ENCODE data around the gene BRAF.
"Not testable (repeated sequence)": the region's sequence is repeated elsewhere in the genome, so short reads cannot be mapped to it uniquely, and the experiment has no call there.

The BRAF gene

DNA sequence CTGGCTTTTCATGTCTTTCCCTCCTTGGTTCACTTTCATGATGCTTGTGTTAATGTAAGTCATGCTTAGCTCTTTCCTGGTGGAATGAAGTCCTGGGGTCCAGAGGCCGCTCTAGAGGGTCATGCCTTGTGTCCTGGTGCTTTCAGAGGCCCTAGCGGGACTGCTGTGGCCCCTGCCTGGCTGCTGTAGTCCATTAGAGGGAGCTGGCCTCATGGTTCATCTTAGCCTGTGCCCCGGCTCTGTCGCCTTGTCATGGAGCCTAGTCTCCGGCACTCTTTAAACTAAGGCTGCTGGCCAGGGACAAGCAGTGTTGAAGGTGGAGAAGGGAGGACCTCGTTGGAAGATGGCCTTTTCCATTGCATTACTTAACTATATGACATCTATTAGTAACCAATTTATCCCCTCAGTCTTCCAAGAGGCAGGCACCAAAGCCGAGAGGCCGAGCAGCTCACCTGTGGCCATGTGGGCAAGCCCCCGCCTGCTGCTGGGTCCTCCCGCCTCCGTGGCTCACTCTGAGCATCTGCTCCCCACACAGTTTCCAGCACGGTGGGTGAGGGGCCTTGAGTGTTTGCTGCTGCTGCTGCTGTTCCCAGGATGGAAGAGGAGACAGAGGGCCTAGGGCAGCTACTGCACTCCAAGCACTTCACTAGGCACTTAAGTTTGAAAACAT lies 233.2 kb downstream of the BRAF start:
- Histone ChIP-seq H3K4me3 (no peak overlapping the region), H3K27ac (no peak overlapping the region)

- Histone ChIP-seq H3K4me3 (no peak overlapping the region), H3K27ac (no peak overlapping the region)
Measured at GRCh38 chr7:140689199-140690152, 235.3 kb downstream of the BRAF start.

DNA sequence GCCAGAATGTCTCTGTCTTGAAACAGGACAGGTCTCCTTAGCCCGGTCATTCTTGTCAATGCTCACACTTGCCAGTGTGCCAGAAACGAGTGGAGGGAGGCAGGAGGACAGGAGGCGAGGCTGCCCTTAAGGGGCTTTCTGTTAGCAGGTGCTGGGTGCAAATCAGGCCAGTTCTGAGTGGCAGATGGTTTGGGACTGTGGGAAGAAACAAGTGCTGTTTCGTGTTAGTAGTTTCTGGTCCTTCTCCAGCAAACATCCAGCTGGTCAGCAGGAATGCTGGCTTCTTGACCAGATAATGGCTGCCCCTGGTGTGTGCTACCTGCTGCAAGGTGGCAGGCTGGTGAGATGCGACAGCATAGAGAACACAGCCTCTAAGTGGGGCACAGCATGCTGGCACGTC lies 236.4 kb downstream of the BRAF start:
- Histone ChIP-seq H3K4me3 (no peak overlapping the region), H3K27ac (no peak overlapping the region)

GRCh38 chr7:140686921-140687320 lies 237.8 kb downstream of the BRAF start:
- no peak overlapping the region for H3K27ac ChIP-seq
- H3K4me3 ChIP-seq: no peak overlapping the region

DNA sequence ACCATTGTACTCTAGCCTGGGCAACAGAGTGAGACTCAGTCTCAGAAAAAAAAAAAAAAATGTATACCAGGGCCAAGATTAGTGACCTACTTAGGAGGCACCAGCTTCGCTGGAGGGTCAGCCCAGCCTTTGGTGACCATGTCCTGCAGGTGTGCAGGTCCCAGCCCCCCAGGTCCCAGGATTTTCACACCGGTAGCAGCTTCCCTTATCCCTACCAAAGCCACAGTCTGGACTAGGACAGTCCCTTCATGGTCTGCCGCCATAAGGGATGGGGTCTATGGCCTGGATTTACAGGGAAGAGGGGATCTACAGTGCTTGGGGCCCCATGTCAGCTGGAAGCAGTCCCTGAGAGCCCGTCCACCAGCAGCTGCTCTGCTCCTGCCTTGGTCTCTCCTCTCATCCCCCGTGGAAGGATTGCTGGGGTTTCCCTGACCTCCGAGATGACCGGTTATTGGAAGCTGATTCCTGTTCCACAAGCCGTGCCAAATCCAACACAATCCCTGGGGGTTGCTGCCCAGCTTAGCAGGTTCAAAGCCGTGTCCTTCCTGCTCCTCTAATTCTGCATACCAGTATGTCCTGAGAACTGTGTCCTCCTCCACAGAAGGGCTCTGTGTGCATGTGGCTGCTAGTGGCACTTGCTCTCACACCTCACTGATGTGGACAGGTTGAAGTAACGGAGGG lies 239.2 kb downstream of the BRAF start:
- H3K4me3 ChIP-seq: no peak overlapping the region
- H3K27ac ChIP-seq: no peak overlapping the region

DNA sequence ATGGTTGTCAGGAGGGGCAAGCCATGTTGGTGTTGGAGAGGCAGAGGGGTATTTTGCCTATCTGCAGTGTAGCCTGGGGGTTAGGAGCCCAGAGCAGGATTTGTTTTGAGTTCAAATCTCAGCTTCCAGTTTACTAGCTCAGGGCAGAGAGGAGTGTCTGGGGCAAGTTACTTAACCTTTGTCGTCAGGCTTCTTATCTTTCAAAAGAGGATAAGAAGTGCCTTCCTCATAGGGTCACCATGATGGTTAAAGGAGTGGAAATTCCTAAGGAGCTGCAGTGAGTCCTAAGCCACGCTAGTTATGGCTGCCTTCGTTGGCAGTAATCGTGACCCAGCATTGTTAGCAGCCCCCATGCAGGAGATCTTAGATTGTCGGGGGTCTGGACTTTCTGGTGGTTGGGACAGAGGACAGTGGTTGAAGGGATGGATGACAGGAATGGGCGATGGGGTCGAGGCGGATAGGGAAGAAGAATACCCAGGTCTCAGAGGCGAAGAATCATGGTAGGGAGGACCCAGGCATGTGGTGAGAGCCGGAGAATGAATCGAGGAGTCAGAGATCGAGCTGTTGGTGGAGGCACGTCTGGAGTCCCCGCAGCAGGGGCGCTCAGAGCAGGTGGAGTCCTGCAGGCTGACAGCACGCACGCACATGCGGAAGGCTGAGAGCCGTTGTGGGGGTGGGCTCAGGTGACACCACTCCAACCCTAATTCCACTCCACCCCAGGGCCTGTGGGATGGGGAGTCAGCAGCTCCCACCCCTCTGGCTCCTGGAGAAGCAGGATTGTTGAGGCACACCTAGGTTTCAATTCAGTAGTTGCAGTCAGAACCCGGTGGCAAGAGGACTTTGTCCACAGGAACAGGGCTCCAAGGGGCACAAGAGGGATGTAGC lies 240.4 kb downstream of the BRAF start:
- no peak overlapping the region for H3K4me3 ChIP-seq
- no peak overlapping the region for H3K27ac ChIP-seq

GRCh38 chr7:140683657-140684056 lies 241.1 kb downstream of the BRAF start:
- H3K4me3 ChIP-seq: no peak overlapping the region
- H3K27ac ChIP-seq: no peak overlapping the region

GRCh38 chr7:140681766-140682165 lies 243.0 kb downstream of the BRAF start:
- no peak overlapping the region for H3K27ac ChIP-seq
- H3K4me3 ChIP-seq: no peak overlapping the region

- Histone ChIP-seq H3K27ac (no peak overlapping the region), H3K4me3 (no peak overlapping the region)
Measured at GRCh38 chr7:140680886-140681285, 243.8 kb downstream of the BRAF start.

DNA sequence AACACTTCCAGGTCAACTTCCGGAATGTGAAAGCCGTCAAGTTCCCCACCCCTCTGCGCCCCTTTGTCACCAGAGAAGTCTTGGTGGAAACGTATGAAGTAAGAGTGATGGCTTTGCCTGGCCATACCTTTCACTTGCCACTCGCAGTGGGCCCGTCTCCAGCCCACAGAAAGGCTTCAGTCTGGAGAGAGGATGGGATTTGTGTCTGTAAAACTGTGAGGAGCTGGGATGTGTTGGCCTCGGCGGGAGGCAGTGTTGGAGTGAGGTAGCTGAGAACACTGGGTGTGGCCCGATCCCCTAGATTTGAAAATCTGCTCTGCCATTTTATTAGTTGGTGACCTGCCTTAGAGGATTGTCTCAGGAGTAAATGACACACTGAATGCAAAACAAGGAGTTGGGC lies 245.5 kb downstream of the BRAF start:
- H3K27ac ChIP-seq: no peak overlapping the region
- H3K4me3 ChIP-seq: no peak overlapping the region

GRCh38 chr7:140678816-140679130 lies 246.0 kb downstream of the BRAF start:
- Histone ChIP-seq H3K4me3 (no peak overlapping the region), H3K27ac (no peak overlapping the region)

- no peak overlapping the region for H3K27ac ChIP-seq
- H3K4me3 ChIP-seq: no peak overlapping the region
Measured at GRCh38 chr7:140678081-140678815, 246.5 kb downstream of the BRAF start.

GRCh38 chr7:140677496-140677895 lies 247.2 kb downstream of the BRAF start:
- no peak overlapping the region for H3K27ac ChIP-seq
- no peak overlapping the region for H3K4me3 ChIP-seq

DNA sequence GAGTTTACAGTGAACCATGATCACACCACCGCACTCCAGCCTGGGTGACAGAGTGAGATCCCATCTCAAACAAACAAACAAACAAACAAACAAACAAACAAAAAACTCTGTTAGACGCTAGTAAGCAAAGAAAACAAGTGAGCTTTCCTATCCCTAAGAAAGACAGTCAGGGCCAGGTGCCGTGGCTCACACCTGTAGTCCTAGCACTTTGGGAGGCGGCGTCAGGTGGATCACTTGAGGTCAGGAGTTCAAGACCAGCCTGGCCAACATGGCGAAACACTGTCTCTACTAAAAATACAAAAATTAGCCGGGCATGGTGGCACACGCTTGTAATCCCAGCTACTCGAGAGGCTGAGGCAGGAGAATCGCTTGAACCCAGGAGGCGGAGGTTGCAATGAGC lies 247.8 kb downstream of the BRAF start:
- H3K4me3 ChIP-seq, H3K27ac ChIP-seq: not testable (repeated sequence)

DNA sequence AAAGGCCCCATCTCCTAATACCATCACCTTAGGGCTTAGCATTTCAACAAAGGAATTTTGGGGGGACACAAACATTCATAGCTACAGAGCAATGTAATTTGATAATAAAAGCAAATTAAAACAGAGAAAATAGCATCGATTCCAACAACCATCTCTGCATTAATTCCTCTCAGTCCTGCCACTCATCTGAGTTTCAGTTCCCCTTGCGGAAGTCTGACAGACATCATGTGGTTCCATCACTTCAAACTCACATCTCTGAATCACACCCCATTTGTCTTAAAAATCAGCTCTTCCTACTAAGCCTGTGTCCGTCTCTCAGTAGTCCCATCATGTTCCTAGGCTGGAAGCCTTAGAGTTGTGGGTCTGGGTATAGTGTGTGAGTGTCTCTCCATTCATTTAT lies 248.4 kb downstream of the BRAF start:
- Histone ChIP-seq H3K4me3 (no peak overlapping the region), H3K27ac (peak overlapping the region in 1 of 21 experiments; percentile 36)

GRCh38 chr7:140675726-140676125 lies 249.0 kb downstream of the BRAF start:
- H3K27ac ChIP-seq: peak overlapping the region in 4 of 21 experiments; percentile 1 to 36 (median 32)
- H3K4me3 ChIP-seq: no peak overlapping the region

DNA sequence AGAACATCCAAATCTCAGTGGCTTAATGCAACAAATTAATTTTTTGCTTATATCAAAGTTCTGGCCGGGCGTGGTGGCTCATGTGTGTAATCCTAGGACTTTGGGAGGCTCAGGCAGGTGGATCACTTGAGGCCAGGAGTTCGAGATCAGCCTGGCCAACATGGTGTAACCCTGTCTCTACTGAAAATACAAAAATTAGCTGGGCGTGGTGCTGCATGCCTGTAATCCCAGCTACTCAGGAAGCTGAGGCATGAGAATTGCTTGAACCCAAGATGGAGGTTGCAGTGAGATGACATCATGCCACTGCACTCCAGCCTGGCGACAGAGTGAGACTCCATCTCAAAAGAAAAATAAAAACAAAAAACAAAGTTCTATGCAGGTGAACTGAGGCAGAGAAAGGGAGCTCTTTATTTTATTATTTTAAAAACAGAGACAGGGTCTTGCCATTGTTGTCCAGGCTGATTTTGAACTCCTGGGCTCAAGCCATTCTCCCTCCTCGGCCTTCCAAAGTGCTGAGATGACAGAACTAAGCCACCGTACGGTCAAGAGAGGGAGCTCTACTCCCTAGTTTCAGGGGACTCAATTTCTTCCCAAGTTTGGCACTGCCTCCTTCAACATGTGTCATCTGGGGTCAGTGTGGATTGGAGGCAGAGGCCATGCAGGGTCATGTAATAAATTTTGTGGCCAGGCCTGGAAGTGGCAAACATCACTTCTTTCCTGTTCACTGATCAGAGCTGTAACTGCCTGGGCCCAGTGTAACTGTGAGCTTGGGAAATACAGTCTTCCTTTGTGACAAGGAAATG lies 249.6 kb downstream of the BRAF start:
- Histone ChIP-seq H3K4me3 (no peak overlapping the region), H3K27ac (peak overlapping the region in 2 of 21 experiments; percentile 30 to 36)

- peak overlapping the region in 9 of 21 experiments; percentile 84 to 96 (median 91) for H3K27ac ChIP-seq
- peak overlapping the region in 3 of 7 experiments; percentile 54 to 88 (median 80) for H3K4me3 ChIP-seq
Measured at GRCh38 chr7:140674356-140674800, 250.4 kb downstream of the BRAF start.

Data from skin epidermis (tissue), 12 donors.